Parietal lobe (tissue), 1 donor: ENCODE results near the gene CCRL2. TPM values are rescaled to one million over a fixed set of nuclear protein-coding genes. Genes with fewer than 3 reads are reported as not detected.

Experiments used
- total RNA-seq: library from RNA; depleted of rRNA; stranded (reverse); fragments of >200 nt; gene quantifications from one replicate; pipeline ENCODE4 v1.2.3, GENCODE V29; 2014

CCRL2 gene, protein sequence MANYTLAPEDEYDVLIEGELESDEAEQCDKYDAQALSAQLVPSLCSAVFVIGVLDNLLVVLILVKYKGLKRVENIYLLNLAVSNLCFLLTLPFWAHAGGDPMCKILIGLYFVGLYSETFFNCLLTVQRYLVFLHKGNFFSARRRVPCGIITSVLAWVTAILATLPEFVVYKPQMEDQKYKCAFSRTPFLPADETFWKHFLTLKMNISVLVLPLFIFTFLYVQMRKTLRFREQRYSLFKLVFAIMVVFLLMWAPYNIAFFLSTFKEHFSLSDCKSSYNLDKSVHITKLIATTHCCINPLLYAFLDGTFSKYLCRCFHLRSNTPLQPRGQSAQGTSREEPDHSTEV
- 1.9 TPM for total RNA-seq

GRCh38 chr3:46406788-46407611 is at the start of gene CCRL2, which contains the start of gene CCR5AS:
CCRL2 (plus strand) TSS chr3:46407259; CDS start chr3:46408080, 821 bp downstream.
CCR5AS (minus strand) TSS chr3:46407066.

GRCh38 chr3:46370839-46371518 is 36.1 kb upstream of the CCRL2 start, which contains the start of gene CCR5:
CCR5 (plus strand) TSS chr3:46370946; CDS start chr3:46372903, 1,957 bp downstream.

Other genes starting within 250 kb of the CCRL2 start
- 0.94 TPM for gene CCR1, start 198.9 kb upstream of the CCRL2 start, total RNA-seq
- gene CCR3, start 164.8 kb upstream of the CCRL2 start, total RNA-seq, result not detected
- not detected for gene CCR2, start 53.1 kb upstream of the CCRL2 start, total RNA-seq
- not detected for gene CCR5, start 36.3 kb upstream of the CCRL2 start, total RNA-seq
- 0.63 TPM for gene LTF, start 57.6 kb downstream of the CCRL2 start, total RNA-seq
- gene RTP3, start 90.7 kb downstream of the CCRL2 start, total RNA-seq, result not detected
- gene LRRC2, start 159.0 kb downstream of the CCRL2 start, total RNA-seq, result 5.9 TPM
- not detected for gene FAM240A, start 205.3 kb downstream of the CCRL2 start, total RNA-seq